H1 (cell line): ENCODE results near the gene KCNH1. TPM values are rescaled to one million over a fixed set of nuclear protein-coding genes. Genes with fewer than 3 reads are reported as not detected.

ENCODE experiments used
- CTCF ChIA-PET: fragments of 300-600 bp; sonication (Branson Sonifier 250); formaldehyde crosslinking; loops from one replicate; lab custom pipeline; 2021; ENCODE audit not compliant: partially characterized antibody; lab: Charles Lee
- POLR2A ChIA-PET: fragments of 300-600 bp; sonication (Branson Sonifier 250); formaldehyde crosslinking; loops from one replicate; lab custom pipeline; 2021; ENCODE audit warnings: inconsistent platforms; ENCODE audit not compliant: partially characterized antibody; lab: Charles Lee
- DNase-seq, 2 experiments: peaks; one replicate each; pipeline versions ENCODE4 v3.0.0 to v3.0.0-alpha.2; 2010 to 2022; ENCODE audit warnings: low spot score in 2 of 2, low read depth in 1 of 2, mixed read lengths in 1 of 2
- FAIRE-seq: peaks from 2 replicates; lab custom pipeline; 2011; peaks lifted over from hg19 to GRCh38; lab: Jason Lieb, UNC
- H2AFZ ChIP-seq: 2 replicates; pipeline ENCODE4 v1.8.1; 2012; ENCODE audit warnings: low read length, inconsistent platforms
- H2AK5ac ChIP-seq: 2 replicates; pipeline ENCODE4 v1.6.1; 2013; ENCODE audit warnings: low read depth, low read length
- H2BK120ac ChIP-seq: replicated peaks from 2 replicates; pipeline ENCODE3; 2013; ENCODE audit warnings: low read depth, low read length, inconsistent platforms
- H2BK12ac ChIP-seq: 2 replicates; pipeline ENCODE4 v1.6.1; 2013; ENCODE audit warnings: low read depth, low read length
- H2BK15ac ChIP-seq: 2 replicates; pipeline ENCODE4 v1.6.1; 2013; ENCODE audit warnings: low read length
- H2BK20ac ChIP-seq: 2 replicates; pipeline ENCODE4 v1.6.1; 2013; ENCODE audit warnings: low read length
- H2BK5ac ChIP-seq: 2 replicates; pipeline ENCODE4 v1.6.1; 2013; ENCODE audit warnings: low read depth, low read length
- H3K14ac ChIP-seq: 2 replicates; pipeline ENCODE4 v1.6.1; 2013; ENCODE audit warnings: inconsistent platforms; ENCODE audit not compliant: insufficient read length
- H3K18ac ChIP-seq: 2 replicates; pipeline ENCODE4 v1.6.1; 2013; ENCODE audit warnings: low read length; ENCODE audit errors: extremely low read depth
- H3K23ac ChIP-seq: 2 replicates; pipeline ENCODE4 v1.6.1; 2013; ENCODE audit warnings: inconsistent platforms; ENCODE audit not compliant: insufficient read length
- H3K23me2 ChIP-seq: 2 replicates; pipeline ENCODE4 v1.6.1; 2013; ENCODE audit warnings: low read depth, low read length
- H3K27ac ChIP-seq: 2 replicates; pipeline ENCODE4 v1.6.1; 2011; ENCODE audit warnings: low read depth, low read length, inconsistent platforms
- H3K27me3 ChIP-seq, 4 experiments: replicated peaks in 1 of 4; 1 replicate in 1 of 4; 2 replicates in 3 of 4; pipeline versions ENCODE4 v1.6.1 to v1.8.1; 2011 to 2013; ENCODE audit warnings: low read length in 3 of 4, mild to moderate bottlenecking in 3 of 4, inconsistent platforms in 2 of 4, mixed read lengths in 2 of 4, moderate library complexity in 1 of 4; ENCODE audit not compliant: control insufficient read depth in 3 of 4, insufficient read depth in 3 of 4; ENCODE audit errors: extremely low read depth in 1 of 4
- H3K36me3 ChIP-seq, 4 experiments: 2 replicates each; pipeline versions ENCODE4 v1.6.1 to v1.8.1; 2011 to 2013; ENCODE audit warnings: mild to moderate bottlenecking in 4 of 4, low read length in 3 of 4, moderate library complexity in 2 of 4, control low read depth in 1 of 4, inconsistent platforms in 1 of 4; ENCODE audit not compliant: insufficient read depth in 4 of 4, control insufficient read depth in 2 of 4
- H3K4ac ChIP-seq: replicated peaks from 2 replicates; pipeline ENCODE3; 2013; ENCODE audit warnings: low read length, low read depth, mixed read lengths, inconsistent platforms; ENCODE audit not compliant: insufficient read length
- H3K4me1 ChIP-seq, 4 experiments: replicated peaks in 1 of 4; 1 replicate in 1 of 4; 2 replicates in 3 of 4; pipeline versions ENCODE4 v1.6.1 to v1.8.1; 2011 to 2013; ENCODE audit warnings: low read length in 3 of 4, inconsistent platforms in 2 of 4, mixed read lengths in 1 of 4; ENCODE audit not compliant: insufficient read depth in 4 of 4, control insufficient read depth in 3 of 4
- H3K4me2 ChIP-seq, 2 experiments: 2 replicates each; pipeline versions ENCODE4 v1.6.1 to v1.8.1; 2011 to 2013; ENCODE audit warnings: low read depth in 2 of 2, low read length in 2 of 2, control low read depth in 1 of 2, inconsistent platforms in 1 of 2, mild to moderate bottlenecking in 1 of 2; ENCODE audit not compliant: insufficient read depth in 1 of 2
- H3K4me3 ChIP-seq, 4 experiments: fragments of 200-600, 300-600 bp in 1 of 4; sonication (generic), shearing (Covaris generic), sonication (Bioruptor Twin) in 1 of 4; 2 replicates each; pipeline versions ENCODE4 v1.5.1 to v1.8.1; 2011 to 2016; ENCODE audit warnings: low read length in 4 of 4, low read depth in 3 of 4, control low read depth in 2 of 4, inconsistent platforms in 2 of 4, mild to moderate bottlenecking in 2 of 4, mixed read lengths in 1 of 4, moderate library complexity in 1 of 4; ENCODE audit not compliant: insufficient read depth in 2 of 4; ENCODE audit errors: extremely low read depth in 1 of 4
- H3K56ac ChIP-seq: replicated peaks from 2 replicates; pipeline ENCODE3; 2013; ENCODE audit warnings: low read depth, mild to moderate bottlenecking, mixed read lengths, low read length, inconsistent platforms; ENCODE audit not compliant: insufficient read length
- H3K79me1 ChIP-seq: 2 replicates; pipeline ENCODE4 v1.6.1; 2013; ENCODE audit warnings: low read depth, low read length, control low read depth
- H3K79me2 ChIP-seq, 2 experiments: 2 replicates each; pipeline versions ENCODE4 v1.6.1 to v1.8.1; 2012 to 2013; ENCODE audit warnings: low read length in 2 of 2, mild to moderate bottlenecking in 2 of 2, inconsistent platforms in 1 of 2; ENCODE audit not compliant: insufficient read depth in 2 of 2, control insufficient read depth in 1 of 2
- H3K9ac ChIP-seq, 4 experiments: replicated peaks in 1 of 4; 1 replicate in 1 of 4; 2 replicates in 3 of 4; pipeline versions ENCODE4 v1.6.1 to v1.8.1; 2011 to 2013; ENCODE audit warnings: low read depth in 3 of 4, low read length in 3 of 4, control low read depth in 2 of 4, mild to moderate bottlenecking in 2 of 4, moderate library complexity in 2 of 4, inconsistent platforms in 1 of 4; ENCODE audit errors: extremely low read depth in 1 of 4
- H3K9me3 ChIP-seq, 2 experiments: 2 replicates each; pipeline versions ENCODE4 v1.6.1 to v1.8.1; 2012 to 2013; ENCODE audit warnings: mild to moderate bottlenecking in 2 of 2, moderate library complexity in 2 of 2, control low read depth in 1 of 2, inconsistent platforms in 1 of 2, low read depth in 1 of 2, low read length in 1 of 2, mixed read lengths in 1 of 2; ENCODE audit not compliant: insufficient read depth in 2 of 2
- H4K20me1 ChIP-seq, 2 experiments: replicated peaks in 1 of 2; 2 replicates each; pipeline versions ENCODE3 to v1.8.1; 2011 to 2013; ENCODE audit warnings: inconsistent platforms in 2 of 2, low read length in 2 of 2, mild to moderate bottlenecking in 1 of 2; ENCODE audit not compliant: insufficient read depth in 2 of 2, control insufficient read depth in 1 of 2
- H4K5ac ChIP-seq: 2 replicates; pipeline ENCODE4 v1.6.1; 2013; ENCODE audit warnings: low read length, low read depth, mixed read lengths, inconsistent platforms; ENCODE audit not compliant: insufficient read length
- H4K8ac ChIP-seq: 2 replicates; pipeline ENCODE4 v1.8.0; 2013; ENCODE audit warnings: mild to moderate bottlenecking, moderate library complexity, low read length, inconsistent platforms; ENCODE audit not compliant: insufficient read depth; ENCODE audit errors: extremely low read depth
- H4K91ac ChIP-seq: replicated peaks from 2 replicates; pipeline ENCODE3; 2013; ENCODE audit warnings: low read length, mixed read lengths, inconsistent platforms; ENCODE audit not compliant: insufficient read length
- BRCA1 ChIP-seq: IDR thresholded peaks from 2 replicates; pipeline ENCODE4 v1.6.1; 2012; ENCODE audit warnings: low read depth, low read length, improper control_type of control experiment
- CBX5 ChIP-seq: fragments of 300-800, 300-1000 bp; sonication (generic); IDR thresholded peaks from 2 replicates; pipeline ENCODE4 v1.7.1; 2016; ENCODE audit warnings: antibody characterized with exemption, low read length, low read depth
- CHD1 ChIP-seq: IDR thresholded peaks from 2 replicates; pipeline ENCODE4 v1.6.1; 2012; ENCODE audit warnings: low read depth, low read length, improper control_type of control experiment
- EP300 ChIP-seq, 2 experiments: IDR thresholded peaks; 1 replicate in 1 of 2; 2 replicates in 1 of 2; pipeline ENCODE4 v1.6.1; 2011 to 2012; ENCODE audit warnings: low read depth in 2 of 2, low read length in 2 of 2, mild to moderate bottlenecking in 2 of 2, borderline replicate concordance in 1 of 2, inconsistent platforms in 1 of 2, moderate library complexity in 1 of 2
- GTF2F1 ChIP-seq: IDR thresholded peaks from 2 replicates; pipeline ENCODE4 v1.6.1; 2012; ENCODE audit warnings: low read depth, low read length, improper control_type of control experiment, borderline replicate concordance
- JUND ChIP-seq: IDR thresholded peaks from 2 replicates; pipeline ENCODE4 v1.6.1; 2011; ENCODE audit warnings: mild to moderate bottlenecking, improper control_type of control experiment, low read length
- KDM1A ChIP-seq: fragments of 200-600, 300-600 bp; sonication (generic); IDR thresholded peaks from 2 replicates; pipeline ENCODE4 v1.7.1; 2016; ENCODE audit warnings: mild to moderate bottlenecking, low read length, borderline replicate concordance
- KDM5A ChIP-seq: fragments of 200-600 bp; IDR thresholded peaks from 2 replicates; pipeline ENCODE4 v1.7.1; 2012; ENCODE audit warnings: mild to moderate bottlenecking, low read length, inconsistent platforms, mixed read lengths
- MAFK ChIP-seq: IDR thresholded peaks from 2 replicates; pipeline ENCODE4 v1.6.1; 2012; ENCODE audit warnings: low read depth, mild to moderate bottlenecking, improper control_type of control experiment, low read length
- NRF1 ChIP-seq: IDR thresholded peaks from 2 replicates; pipeline ENCODE4 v1.6.1; 2011; ENCODE audit warnings: mild to moderate bottlenecking, low read depth, low read length, improper control_type of control experiment
- RAD21 ChIP-seq, 2 experiments: IDR thresholded peaks in 1 of 2; conservative IDR thresholded peaks in 1 of 2; 2 replicates each; pipeline ENCODE4 v1.6.1; 2011; ENCODE audit warnings: low read depth in 2 of 2, low read length in 2 of 2, improper control_type of control experiment in 1 of 2, inconsistent platforms in 1 of 2, mild to moderate bottlenecking in 1 of 2, moderate library complexity in 1 of 2
- RBBP5 ChIP-seq: IDR thresholded peaks from 2 replicates; pipeline ENCODE4 v1.7.1; 2012; ENCODE audit warnings: low read depth, mild to moderate bottlenecking, inconsistent platforms, low read length, moderate library complexity, borderline replicate concordance
- SIX5 ChIP-seq: IDR thresholded peaks from 2 replicates; pipeline ENCODE4 v1.6.1; 2011; ENCODE audit warnings: mild to moderate bottlenecking, low read depth, low read length
- SP2 ChIP-seq: IDR thresholded peaks from 2 replicates; pipeline ENCODE4 v1.6.1; 2012; ENCODE audit warnings: mild to moderate bottlenecking, low read length, inconsistent platforms
- ZNF274 ChIP-seq: IDR thresholded peaks from 2 replicates; pipeline ENCODE4 v1.7.0; 2012; ENCODE audit warnings: low read length, borderline replicate concordance; ENCODE audit errors: extremely low read depth
- WGBS, 2 experiments: shearing (Covaris generic) in 1 of 2; methylation state at CpG; one replicate each; pipeline versions ENCODE4 v1.1.6 to v1.1.7; 2013 to 2015; ENCODE audit warnings: low lambda C conversion rate in 2 of 2, mixed read lengths in 2 of 2, inconsistent platforms in 1 of 2, low coverage in 1 of 2, missing lambda C conversion rate in 1 of 2; ENCODE audit not compliant: insufficient replicate concordance in 2 of 2, insufficient coverage in 1 of 2, insufficient read length in 1 of 2; ENCODE audit errors: extremely low coverage in 1 of 2, missing lambda C conversion rate in 1 of 2; 5-methylcytosine and 5-hydroxymethylcytosine counted together
- polyA plus RNA-seq, 7 experiments: library from polyadenylated mRNA; depleted of rRNA in 3 of 7; stranded (reverse) in 5 of 7; unstranded in 2 of 7; fragments of >200 nt in 5 of 7; fragments of 200-250 nt in 2 of 7; gene quantifications; 1 replicate in 5 of 7; 2 replicates in 1 of 7; 4 replicates in 1 of 7; pipeline versions ENCODE4 v1.2.1 to v1.2.3, GENCODE V29; 2011 to 2013; ENCODE audit warnings: missing spikeins in 2 of 7, mixed read lengths in 2 of 7
- total RNA-seq: library from RNA; stranded (reverse); fragmentation: NEBNext Ultra II Directional; extraction: Animal tissue kit (Norgen Biotek cat#: 25700); gene quantifications from 2 replicates; pipeline ENCODE4 v1.2.1, GENCODE V29; 2021

KCNH1 gene
- total and polyA plus RNA-seq, 2 of the 8 experiments (the other 6 are each of a cell fraction or from before 2014, with no cell fraction given): 0.27 to 0.34 TPM

DNA sequence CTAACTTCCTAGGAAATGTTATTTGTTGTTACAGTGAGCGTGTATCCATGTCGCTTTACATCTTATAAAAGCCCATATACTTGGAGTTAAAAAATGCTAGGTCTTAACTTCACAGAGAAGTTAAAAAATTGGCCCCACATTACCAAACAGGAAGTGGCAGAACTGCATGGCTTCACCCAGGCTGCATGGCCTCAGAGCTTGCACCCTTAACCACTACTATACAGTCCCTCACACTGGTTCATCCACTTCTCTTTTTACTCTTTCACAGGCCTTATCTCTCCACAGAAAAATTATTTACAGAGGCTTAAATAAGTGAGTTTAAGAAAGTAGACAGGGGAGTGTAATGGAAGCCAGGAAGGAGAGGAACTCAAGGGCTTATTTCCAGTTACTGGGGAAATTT, 402.8 kb downstream of the KCNH1 start:
- Histone ChIP-seq H2BK120ac (no peak overlapping the region), H3K4me2 (no peak overlapping the region), H4K5ac (no peak overlapping the region), H3K56ac (no peak overlapping the region), H3K9ac (no peak overlapping the region), H3K18ac (no peak overlapping the region), H3K4me3 (no peak overlapping the region), H3K23me2 (peaks cover 2% of the 10 kb centered on the region; the same call in 1 of the 2 replicates), H3K27me3 (no peaks in the 10 kb centered on the region), H2BK5ac (no peak overlapping the region), H4K91ac (no peak overlapping the region), H4K20me1 (peaks cover 0 to 5% of the 10 kb centered on the region in 2 experiments), H3K79me2 (no peaks in the 10 kb centered on the region), H3K36me3 (no peaks in the 10 kb centered on the region), H3K9me3 (no peaks in the 10 kb centered on the region), H2BK12ac (no peak overlapping the region), H3K79me1 (no peaks in the 10 kb centered on the region), H2BK20ac (no peak overlapping the region), H3K4me1 (no peaks in the 10 kb centered on the region), H3K4ac (no peak overlapping the region), H3K14ac (no peak overlapping the region), H2AK5ac (no peak overlapping the region), H3K23ac (no peak overlapping the region), H4K8ac (no peak overlapping the region), H2BK15ac (no peak overlapping the region), H2AFZ (no peak overlapping the region), H3K27ac (no peak overlapping the region)
- POLR2A ChIA-PET: no interaction called here
- WGBS, 2 experiments: 87% methylated on average over 2 of the region's 2 CpGs; no CpG with 5 or more reads in 1 of the 2 experiments
- DNase-seq: no peak
- no peak for FAIRE-seq
- CTCF ChIA-PET: interaction anchor here (0.9 kb wide), 1 partner anchor 12 kb away, joined by 3 read pairs; no protein-coding TSS in a partner anchor
- TF ChIP-seq ZNF274 (no peak), GTF2F1 (no peak), KDM5A (no peak), BRCA1 (no peak), CHD1 (no peak), SP2 (no peak), EP300 (IDR thresholded peaks at IDR 0.05; ENCODE audit: borderline replicate concordance in 1 of 2, low read depth in 2 of 2, low read length in 2 of 2) (no peak), CBX5 (no peak), SIX5 (no peak), RAD21 (IDR thresholded peaks at IDR 0.05 in 1 of 2, conservative IDR thresholded peaks at IDR 0.05 in 1 of 2; ENCODE audit: low read depth in 2 of 2, low read length in 2 of 2) (no peak), MAFK (no peak), RBBP5 (no peak), KDM1A (no peak), NRF1 (no peak), JUND (no peak)
